OCI-LY1 (cell line): Measurements from ENCODE around the gene TNNI2.

Source experiments
- CTCF ChIP-seq: fragments of 200-600 bp; sonication (generic), shearing (Covaris generic); IDR thresholded peaks from 2 replicates; pipeline ENCODE4 v1.5.1; 2017; ENCODE audit warnings: mild to moderate bottlenecking, antibody characterized with exemption, low read length, moderate library complexity, mixed read lengths
- EZH2 ChIP-seq: fragments of 200-600 bp; sonication (generic), shearing (Covaris generic); IDR thresholded peaks from 2 replicates; pipeline ENCODE4 v1.8.0; 2017; ENCODE audit warnings: borderline replicate concordance, mixed run types, mild to moderate bottlenecking, antibody characterized with exemption, low read length, moderate library complexity, mixed read lengths

GRCh38 chr11:1848640-1849430 lies 10.1 kb downstream of the TNNI2 start:
- TF ChIP-seq CTCF (no peak), EZH2 (no peak)
